Thymus (tissue), 11 donors: ENCODE results near the gene MYO1E. TPM values are rescaled to one million over a fixed set of nuclear protein-coding genes. Genes with fewer than 3 reads are reported as not detected.
"Not testable (repeated sequence)": the region's sequence is repeated elsewhere in the genome, so short reads cannot be mapped to it uniquely, and the experiment has no call there.

Experiments used
- DNase-seq, 9 donors: peaks; one replicate each; pipeline ENCODE4 v3.0.0-alpha.2; 2013; ENCODE audit warnings: low spot score in 9 of 9, low read depth in 6 of 9, missing footprints in 1 of 9
- H3K27ac ChIP-seq, 2 donors: one replicate each; pipeline ENCODE4 v1.5.1; 2013; ENCODE audit warnings: control low read depth in 1 of 2, low read depth in 1 of 2, low read length in 1 of 2, mild to moderate bottlenecking in 1 of 2, moderate library complexity in 1 of 2
- H3K27me3 ChIP-seq, 2 donors: one replicate each; pipeline ENCODE4 v1.5.1; 2013; ENCODE audit warnings: low read length in 1 of 2; ENCODE audit not compliant: control insufficient read depth in 2 of 2, insufficient read depth in 1 of 2
- H3K36me3 ChIP-seq, 2 donors: one replicate each; pipeline ENCODE4 v1.5.1; 2013; ENCODE audit warnings: low read length in 1 of 2, mild to moderate bottlenecking in 1 of 2, moderate library complexity in 1 of 2; ENCODE audit not compliant: control insufficient read depth in 2 of 2, insufficient read depth in 2 of 2
- H3K4me1 ChIP-seq, 2 donors: one replicate each; pipeline ENCODE4 v1.5.1; 2013; ENCODE audit warnings: low read length in 2 of 2; ENCODE audit not compliant: control insufficient read depth in 2 of 2, insufficient read depth in 2 of 2
- H3K4me3 ChIP-seq, 2 donors: one replicate each; pipeline ENCODE4 v1.5.1; 2013; ENCODE audit warnings: low read length in 2 of 2, control low read depth in 1 of 2, mild to moderate bottlenecking in 1 of 2
- H3K9me3 ChIP-seq, 2 donors: one replicate each; pipeline ENCODE4 v1.5.1; 2013; ENCODE audit warnings: low read length in 1 of 2, mild to moderate bottlenecking in 1 of 2; ENCODE audit not compliant: control insufficient read depth in 2 of 2, insufficient read depth in 1 of 2
- WGBS: extraction: QIAGEN DNeasy Blood & Tissue Kit; methylation state at CpG from one replicate; pipeline ENCODE4 v1.1.7; 2013; 5-methylcytosine and 5-hydroxymethylcytosine counted together
- polyA plus RNA-seq: library from polyadenylated mRNA; stranded (reverse); fragments of 200-250 nt; gene quantifications from one replicate; pipeline ENCODE4 v1.2.3, GENCODE V29; 2013
- total RNA-seq: library from RNA; stranded (reverse); fragments of 120-200 nt; gene quantifications from one replicate; pipeline ENCODE4 v1.2.4, GENCODE V29; 2013
- donor health status: healthy.

The MYO1E gene
- total and polyA plus RNA-seq, 2 donors, result 15.5 to 59.8 TPM

DNA sequence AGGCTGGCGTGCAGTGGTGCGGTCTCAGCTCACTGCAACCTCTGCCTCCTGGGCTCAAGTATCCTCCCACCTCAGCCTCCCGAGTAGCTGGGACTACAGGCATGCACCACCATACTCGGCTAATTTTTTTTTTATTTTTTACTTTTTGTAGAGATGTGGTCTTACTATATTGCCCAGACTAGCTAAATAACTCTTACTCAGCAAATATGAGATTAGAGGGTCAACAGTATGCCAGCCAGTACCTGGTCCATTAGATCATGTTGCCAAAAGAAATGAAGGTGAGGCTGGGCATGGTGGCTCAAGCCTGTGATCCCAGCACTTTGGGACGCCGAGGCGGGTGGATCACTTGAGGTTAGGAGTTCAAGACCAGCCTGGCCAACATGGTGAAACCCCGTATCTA lies 210.6 kb downstream of the MYO1E start:
- not testable (repeated sequence) for H3K4me3 ChIP-seq, H3K36me3 ChIP-seq, DNase-seq, H3K9me3 ChIP-seq, H3K4me1 ChIP-seq, H3K27ac ChIP-seq, H3K27me3 ChIP-seq
- WGBS, result 97% methylated on average over 8 of the region's 8 CpGs

DNA sequence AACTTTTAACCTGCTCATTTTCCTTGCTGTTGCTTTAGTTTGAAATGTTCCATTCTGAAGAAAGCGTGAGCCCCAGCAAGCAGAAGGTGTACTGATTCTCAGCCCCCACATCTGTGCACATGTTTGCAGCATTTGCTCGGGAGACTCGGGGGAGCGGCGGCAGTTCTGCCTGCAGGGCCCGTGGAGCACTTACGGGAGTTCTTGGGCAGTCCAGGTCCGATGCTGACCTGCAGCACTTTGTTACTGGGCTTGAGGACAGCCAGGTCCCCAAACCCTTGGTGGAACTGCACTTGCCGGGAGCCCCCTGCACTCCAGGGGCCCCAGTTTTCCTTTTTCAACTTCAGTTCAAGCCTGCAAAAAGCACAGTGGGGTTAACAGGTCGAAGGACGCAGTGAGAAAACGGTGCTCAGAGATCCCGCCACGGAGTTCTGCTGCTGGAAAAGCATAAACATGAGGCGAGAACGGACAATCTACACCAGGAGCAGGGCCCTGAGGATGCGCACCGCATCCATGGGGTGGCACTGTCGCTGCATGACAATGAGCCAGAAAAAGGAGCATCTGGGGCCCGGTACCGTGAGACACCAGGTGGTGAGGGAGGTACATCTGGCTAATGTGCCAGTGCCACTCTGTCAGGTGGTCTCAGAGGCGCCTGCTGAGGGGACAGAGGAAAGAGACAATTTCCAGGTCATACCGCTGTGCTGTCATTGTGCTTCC lies 211.6 kb downstream of the MYO1E start:
- Histone ChIP-seq H3K9me3 (no peaks in the 10 kb centered on the region), H3K4me3 (no peak overlapping the region), H3K4me1 (peaks cover 0 to 2% of the 10 kb centered on the region in 2 donors), H3K27ac (no peak overlapping the region), H3K27me3 (no peaks in the 10 kb centered on the region), H3K36me3 (peaks cover 0 to 2% of the 10 kb centered on the region in 2 donors)
- peak in 2 of 9 donors; percentile 8 to 10 for DNase-seq
- WGBS, result 94% methylated on average over 23 of the region's 23 CpGs

DNA sequence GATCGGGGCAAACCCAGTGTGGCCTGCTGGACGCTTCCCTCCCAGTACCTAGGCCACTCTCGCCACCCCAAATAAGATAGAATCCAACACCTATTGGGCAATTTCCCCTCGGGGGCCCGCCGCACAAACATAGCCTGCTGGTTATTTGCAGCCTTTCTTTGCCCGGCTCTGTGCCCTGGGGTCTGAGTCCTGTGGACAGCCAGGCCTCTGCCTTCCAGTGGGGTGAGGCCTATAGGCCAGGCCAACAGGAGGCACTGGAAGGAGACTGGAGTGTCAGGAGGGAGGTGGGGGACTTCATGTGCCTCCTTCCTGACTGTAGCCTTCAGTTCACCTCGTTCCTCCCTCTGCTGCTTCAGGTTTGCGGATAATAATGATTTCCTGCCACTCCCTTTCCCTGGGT lies 213.5 kb downstream of the MYO1E start:
- Histone ChIP-seq H3K27me3 (no peaks in the 10 kb centered on the region), H3K4me3 (no peak overlapping the region), H3K4me1 (peaks cover 0 to 2% of the 10 kb centered on the region in 2 donors), H3K9me3 (no peaks in the 10 kb centered on the region), H3K36me3 (peaks cover 0 to 2% of the 10 kb centered on the region in 2 donors), H3K27ac (no peak overlapping the region)
- DNase-seq, result no peak
- 92% methylated on average over 9 of the region's 9 CpGs for WGBS

- no peak overlapping the region for H3K27ac ChIP-seq
- H3K9me3 ChIP-seq, result no peaks in the 10 kb centered on the region
- WGBS, result 93% methylated on average over 7 of the region's 7 CpGs
- no peaks in the 10 kb centered on the region for H3K27me3 ChIP-seq
- H3K36me3 ChIP-seq, result peaks cover 0 to 2% of the 10 kb centered on the region in 2 donors
- no peak overlapping the region for H3K4me3 ChIP-seq
- DNase-seq, result no peak
- H3K4me1 ChIP-seq, result peaks cover 0 to 2% of the 10 kb centered on the region in 2 donors
Observed at GRCh38 chr15:59158701-59159034, 214.0 kb downstream of the MYO1E start.

DNA sequence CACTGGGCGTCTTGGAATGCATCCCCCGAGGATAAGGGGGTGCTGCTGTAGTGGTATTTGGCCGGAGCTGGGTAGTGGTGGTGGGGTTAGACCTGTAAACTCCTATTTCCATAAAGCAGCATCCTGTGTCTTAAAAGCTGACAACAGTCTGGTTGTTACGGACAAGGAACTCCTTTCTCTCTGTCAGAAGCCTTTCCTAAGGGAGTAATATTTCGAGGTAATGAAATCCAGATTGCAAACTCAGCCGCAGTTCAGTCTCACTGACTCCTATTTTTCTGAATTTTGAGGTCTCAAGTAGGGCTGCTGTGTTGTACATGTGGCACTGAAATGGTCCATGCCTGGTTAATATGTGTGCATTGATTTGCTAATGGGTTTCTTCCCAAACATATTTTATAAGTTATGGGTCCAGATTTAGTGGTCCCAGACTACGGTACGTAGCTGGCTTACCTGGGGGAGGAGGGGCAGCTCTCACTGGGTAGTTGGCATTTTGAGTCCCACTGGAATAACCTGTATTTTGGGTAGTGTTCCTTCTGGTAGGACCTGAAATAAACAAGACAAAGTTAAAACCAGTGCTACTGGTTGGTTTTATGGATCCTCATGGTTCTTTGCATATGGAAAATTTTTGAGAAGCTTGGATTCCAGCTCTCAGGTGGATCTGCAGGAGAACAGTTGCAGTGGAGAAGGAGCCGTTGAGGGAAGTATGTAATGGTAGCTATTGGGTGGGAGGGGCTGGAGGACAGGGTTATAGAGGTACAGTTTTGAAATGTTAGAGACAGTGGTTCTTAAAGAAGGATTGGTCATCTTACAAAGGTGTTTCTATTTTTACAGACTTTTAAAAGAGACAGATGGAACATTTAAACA lies 214.6 kb downstream of the MYO1E start:
- H3K27me3 ChIP-seq, result no peaks in the 10 kb centered on the region
- 98% methylated on average over 9 of the region's 9 CpGs for WGBS
- H3K36me3 ChIP-seq, result peaks cover 0 to 2% of the 10 kb centered on the region in 2 donors
- no peaks in the 10 kb centered on the region for H3K9me3 ChIP-seq
- H3K4me3 ChIP-seq, result no peak overlapping the region
- H3K27ac ChIP-seq, result no peak overlapping the region
- DNase-seq, result no peak
- peaks cover 0 to 2% of the 10 kb centered on the region in 2 donors for H3K4me1 ChIP-seq

- H3K4me1 ChIP-seq, result peaks cover 0 to 2% of the 10 kb centered on the region in 2 donors
- DNase-seq, result no peak
- H3K4me3 ChIP-seq, result no peak overlapping the region
- peaks cover 0 to 2% of the 10 kb centered on the region in 2 donors for H3K36me3 ChIP-seq
- no peaks in the 10 kb centered on the region for H3K27me3 ChIP-seq
- no peaks in the 10 kb centered on the region for H3K9me3 ChIP-seq
- no peak overlapping the region for H3K27ac ChIP-seq
- 98% methylated on average over 5 of the region's 5 CpGs for WGBS
Observed at GRCh38 chr15:59157396-59157795, 215.3 kb downstream of the MYO1E start.

DNA sequence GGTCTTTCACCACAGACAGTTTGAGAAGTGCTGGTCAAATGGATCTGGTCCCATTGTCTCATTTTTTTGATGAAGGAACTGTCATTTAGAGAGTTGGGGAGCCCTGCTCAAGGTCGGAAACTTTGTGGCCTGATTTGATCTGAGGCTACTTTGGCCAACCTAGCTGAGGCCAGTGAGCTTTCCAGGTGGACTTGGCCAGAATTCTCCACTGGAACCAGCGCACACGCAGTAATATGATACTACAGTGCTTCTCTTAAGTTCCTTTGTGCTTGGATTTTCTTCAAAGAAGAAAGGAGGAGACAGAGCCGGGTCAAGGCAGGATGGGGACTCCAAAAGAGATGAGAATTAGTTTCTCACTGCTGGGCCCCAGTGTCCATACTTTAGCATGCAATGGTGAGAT lies 217.2 kb downstream of the MYO1E start:
- H3K36me3 ChIP-seq, result no peaks in the 10 kb centered on the region
- no peaks in the 10 kb centered on the region for H3K27me3 ChIP-seq
- no peak for DNase-seq
- no peak overlapping the region for H3K27ac ChIP-seq
- WGBS, result 96% methylated on average over 4 of the region's 4 CpGs
- H3K4me3 ChIP-seq, result no peak overlapping the region
- H3K4me1 ChIP-seq, result peaks cover 0 to 2% of the 10 kb centered on the region in 2 donors
- no peaks in the 10 kb centered on the region for H3K9me3 ChIP-seq

GRCh38 chr15:59154243-59154642 lies 218.4 kb downstream of the MYO1E start:
- no peak overlapping the region for H3K27ac ChIP-seq
- no peak for DNase-seq
- H3K27me3 ChIP-seq, result no peaks in the 10 kb centered on the region
- WGBS, result 98% methylated on average over 8 of the region's 8 CpGs
- no peaks in the 10 kb centered on the region for H3K9me3 ChIP-seq
- H3K4me1 ChIP-seq, result peaks cover 0 to 2% of the 10 kb centered on the region in 2 donors
- no peak overlapping the region for H3K4me3 ChIP-seq
- H3K36me3 ChIP-seq, result no peaks in the 10 kb centered on the region

GRCh38 chr15:59153466-59153865 lies 219.2 kb downstream of the MYO1E start:
- Histone ChIP-seq H3K4me1 (peaks cover 0 to 2% of the 10 kb centered on the region in 2 donors), H3K9me3 (no peaks in the 10 kb centered on the region), H3K4me3 (no peak overlapping the region), H3K27me3 (no peaks in the 10 kb centered on the region), H3K27ac (no peak overlapping the region), H3K36me3 (no peaks in the 10 kb centered on the region)
- no peak for DNase-seq
- 98% methylated on average over 8 of the region's 8 CpGs for whole genome bisulfite sequencing
